H1 (cell line): ENCODE data around the gene GRIP2. TPM values are rescaled to one million over a fixed set of nuclear protein-coding genes. Genes with fewer than 3 reads are reported as not detected.

ENCODE experiments used
- ASH2L ChIP-seq: fragments of 200-600, 300-600 bp; sonication (generic); IDR thresholded peaks from one replicate; pipeline ENCODE4 v1.7.1; 2017; ENCODE audit warnings: low read length
- CBX8 ChIP-seq: fragments of 300-800, 300-1000 bp; sonication (generic); IDR thresholded peaks from 2 replicates; pipeline ENCODE4 v1.7.1; 2016; ENCODE audit warnings: low read depth, low read length, borderline replicate concordance
- FOSL1 ChIP-seq: IDR thresholded peaks from 2 replicates; pipeline ENCODE4 v1.6.1; 2011; ENCODE audit warnings: mild to moderate bottlenecking, low read depth, low read length, moderate library complexity; ENCODE audit not compliant: insufficient read depth
- HDAC6 ChIP-seq: IDR thresholded peaks from one replicate; pipeline ENCODE4 v1.7.1; 2012; ENCODE audit warnings: low read depth, mild to moderate bottlenecking, inconsistent platforms, low read length, moderate library complexity
- POLR2A ChIP-seq, 2 experiments: IDR thresholded peaks; 1 replicate in 1 of 2; 2 replicates in 1 of 2; pipeline ENCODE4 v1.6.1; 2011; ENCODE audit warnings: low read depth in 2 of 2, low read length in 2 of 2, mild to moderate bottlenecking in 2 of 2; ENCODE audit errors: control extremely low read depth in 1 of 2
- POU5F1 ChIP-seq: IDR thresholded peaks from 2 replicates; pipeline ENCODE4 v1.6.1; 2011; ENCODE audit warnings: low read depth, mild to moderate bottlenecking, low read length, moderate library complexity
- RNF2 ChIP-seq: fragments of 200-900, 300-1000 bp; sonication (generic); IDR thresholded peaks from 2 replicates; pipeline ENCODE4 v1.7.1; 2016; ENCODE audit warnings: borderline replicate concordance, low read depth, mild to moderate bottlenecking, antibody characterized with exemption, low read length; ENCODE audit not compliant: poor library complexity, severe bottlenecking; ENCODE audit errors: missing control alignments
- polyA plus RNA-seq, 7 experiments: library from polyadenylated mRNA; depleted of rRNA in 3 of 7; stranded (reverse) in 5 of 7; unstranded in 2 of 7; fragments of >200 nt in 5 of 7; fragments of 200-250 nt in 2 of 7; gene quantifications; 1 replicate in 5 of 7; 2 replicates in 1 of 7; 4 replicates in 1 of 7; pipeline versions ENCODE4 v1.2.1 to v1.2.3, GENCODE V29; 2011 to 2013; ENCODE audit warnings: missing spikeins in 2 of 7, mixed read lengths in 2 of 7
- total RNA-seq: library from RNA; stranded (reverse); fragmentation: NEBNext Ultra II Directional; extraction: Animal tissue kit (Norgen Biotek cat#: 25700); gene quantifications from 2 replicates; pipeline ENCODE4 v1.2.1, GENCODE V29; 2021
- TF ChIP-seq, protein P1 (sequence below): fragments of 300-600 bp; sonication (generic); IDR thresholded peaks from 2 replicates; pipeline ENCODE4 v1.7.1; 2012; ENCODE audit warnings: low read length, moderate library complexity, mild to moderate bottlenecking, inconsistent platforms; ENCODE audit not compliant: insufficient replicate concordance
- TF ChIP-seq, protein P2 (sequence below): IDR thresholded peaks from 2 replicates; pipeline ENCODE4 v1.6.1; 2011; ENCODE audit warnings: low read length, improper control_type of control experiment

Gene GRIP2
- total and polyA plus RNA-seq, 2 of the 8 experiments (the other 6 are each of a cell fraction or from before 2014, with no cell fraction given): 2.5 to 6.4 TPM

DNA sequence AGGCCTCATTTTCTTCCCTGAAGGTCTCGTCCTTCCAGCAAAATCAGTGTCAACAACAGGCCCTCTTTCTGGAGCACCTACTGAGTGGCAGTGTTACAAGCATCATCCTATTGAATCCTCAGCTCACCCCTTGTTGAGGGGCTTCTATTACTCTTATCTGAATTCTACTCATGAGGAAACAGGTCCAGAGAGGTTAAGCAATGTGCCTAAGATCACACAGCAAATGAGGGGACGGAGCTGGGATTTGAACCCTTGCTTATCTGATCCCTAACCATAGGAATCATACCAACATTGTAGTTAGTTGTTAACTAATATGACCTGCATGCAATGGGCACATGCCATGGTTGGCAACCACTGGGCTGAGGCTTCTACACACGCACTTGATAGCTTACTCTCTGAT, 74.7 kb downstream of the GRIP2 start (continued):
- TF ChIP-seq, protein P1, sequence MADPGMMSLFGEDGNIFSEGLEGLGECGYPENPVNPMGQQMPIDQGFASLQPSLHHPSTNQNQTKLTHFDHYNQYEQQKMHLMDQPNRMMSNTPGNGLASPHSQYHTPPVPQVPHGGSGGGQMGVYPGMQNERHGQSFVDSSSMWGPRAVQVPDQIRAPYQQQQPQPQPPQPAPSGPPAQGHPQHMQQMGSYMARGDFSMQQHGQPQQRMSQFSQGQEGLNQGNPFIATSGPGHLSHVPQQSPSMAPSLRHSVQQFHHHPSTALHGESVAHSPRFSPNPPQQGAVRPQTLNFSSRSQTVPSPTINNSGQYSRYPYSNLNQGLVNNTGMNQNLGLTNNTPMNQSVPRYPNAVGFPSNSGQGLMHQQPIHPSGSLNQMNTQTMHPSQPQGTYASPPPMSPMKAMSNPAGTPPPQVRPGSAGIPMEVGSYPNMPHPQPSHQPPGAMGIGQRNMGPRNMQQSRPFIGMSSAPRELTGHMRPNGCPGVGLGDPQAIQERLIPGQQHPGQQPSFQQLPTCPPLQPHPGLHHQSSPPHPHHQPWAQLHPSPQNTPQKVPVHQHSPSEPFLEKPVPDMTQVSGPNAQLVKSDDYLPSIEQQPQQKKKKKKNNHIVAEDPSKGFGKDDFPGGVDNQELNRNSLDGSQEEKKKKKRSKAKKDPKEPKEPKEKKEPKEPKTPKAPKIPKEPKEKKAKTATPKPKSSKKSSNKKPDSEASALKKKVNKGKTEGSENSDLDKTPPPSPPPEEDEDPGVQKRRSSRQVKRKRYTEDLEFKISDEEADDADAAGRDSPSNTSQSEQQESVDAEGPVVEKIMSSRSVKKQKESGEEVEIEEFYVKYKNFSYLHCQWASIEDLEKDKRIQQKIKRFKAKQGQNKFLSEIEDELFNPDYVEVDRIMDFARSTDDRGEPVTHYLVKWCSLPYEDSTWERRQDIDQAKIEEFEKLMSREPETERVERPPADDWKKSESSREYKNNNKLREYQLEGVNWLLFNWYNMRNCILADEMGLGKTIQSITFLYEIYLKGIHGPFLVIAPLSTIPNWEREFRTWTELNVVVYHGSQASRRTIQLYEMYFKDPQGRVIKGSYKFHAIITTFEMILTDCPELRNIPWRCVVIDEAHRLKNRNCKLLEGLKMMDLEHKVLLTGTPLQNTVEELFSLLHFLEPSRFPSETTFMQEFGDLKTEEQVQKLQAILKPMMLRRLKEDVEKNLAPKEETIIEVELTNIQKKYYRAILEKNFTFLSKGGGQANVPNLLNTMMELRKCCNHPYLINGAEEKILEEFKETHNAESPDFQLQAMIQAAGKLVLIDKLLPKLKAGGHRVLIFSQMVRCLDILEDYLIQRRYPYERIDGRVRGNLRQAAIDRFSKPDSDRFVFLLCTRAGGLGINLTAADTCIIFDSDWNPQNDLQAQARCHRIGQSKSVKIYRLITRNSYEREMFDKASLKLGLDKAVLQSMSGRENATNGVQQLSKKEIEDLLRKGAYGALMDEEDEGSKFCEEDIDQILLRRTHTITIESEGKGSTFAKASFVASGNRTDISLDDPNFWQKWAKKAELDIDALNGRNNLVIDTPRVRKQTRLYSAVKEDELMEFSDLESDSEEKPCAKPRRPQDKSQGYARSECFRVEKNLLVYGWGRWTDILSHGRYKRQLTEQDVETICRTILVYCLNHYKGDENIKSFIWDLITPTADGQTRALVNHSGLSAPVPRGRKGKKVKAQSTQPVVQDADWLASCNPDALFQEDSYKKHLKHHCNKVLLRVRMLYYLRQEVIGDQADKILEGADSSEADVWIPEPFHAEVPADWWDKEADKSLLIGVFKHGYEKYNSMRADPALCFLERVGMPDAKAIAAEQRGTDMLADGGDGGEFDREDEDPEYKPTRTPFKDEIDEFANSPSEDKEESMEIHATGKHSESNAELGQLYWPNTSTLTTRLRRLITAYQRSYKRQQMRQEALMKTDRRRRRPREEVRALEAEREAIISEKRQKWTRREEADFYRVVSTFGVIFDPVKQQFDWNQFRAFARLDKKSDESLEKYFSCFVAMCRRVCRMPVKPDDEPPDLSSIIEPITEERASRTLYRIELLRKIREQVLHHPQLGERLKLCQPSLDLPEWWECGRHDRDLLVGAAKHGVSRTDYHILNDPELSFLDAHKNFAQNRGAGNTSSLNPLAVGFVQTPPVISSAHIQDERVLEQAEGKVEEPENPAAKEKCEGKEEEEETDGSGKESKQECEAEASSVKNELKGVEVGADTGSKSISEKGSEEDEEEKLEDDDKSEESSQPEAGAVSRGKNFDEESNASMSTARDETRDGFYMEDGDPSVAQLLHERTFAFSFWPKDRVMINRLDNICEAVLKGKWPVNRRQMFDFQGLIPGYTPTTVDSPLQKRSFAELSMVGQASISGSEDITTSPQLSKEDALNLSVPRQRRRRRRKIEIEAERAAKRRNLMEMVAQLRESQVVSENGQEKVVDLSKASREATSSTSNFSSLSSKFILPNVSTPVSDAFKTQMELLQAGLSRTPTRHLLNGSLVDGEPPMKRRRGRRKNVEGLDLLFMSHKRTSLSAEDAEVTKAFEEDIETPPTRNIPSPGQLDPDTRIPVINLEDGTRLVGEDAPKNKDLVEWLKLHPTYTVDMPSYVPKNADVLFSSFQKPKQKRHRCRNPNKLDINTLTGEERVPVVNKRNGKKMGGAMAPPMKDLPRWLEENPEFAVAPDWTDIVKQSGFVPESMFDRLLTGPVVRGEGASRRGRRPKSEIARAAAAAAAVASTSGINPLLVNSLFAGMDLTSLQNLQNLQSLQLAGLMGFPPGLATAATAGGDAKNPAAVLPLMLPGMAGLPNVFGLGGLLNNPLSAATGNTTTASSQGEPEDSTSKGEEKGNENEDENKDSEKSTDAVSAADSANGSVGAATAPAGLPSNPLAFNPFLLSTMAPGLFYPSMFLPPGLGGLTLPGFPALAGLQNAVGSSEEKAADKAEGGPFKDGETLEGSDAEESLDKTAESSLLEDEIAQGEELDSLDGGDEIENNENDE: no peak
- TF ChIP-seq POLR2A (IDR thresholded peaks at IDR 0.05; ENCODE audit: control extremely low read depth in 1 of 2, low read depth in 2 of 2, low read length in 2 of 2) (no peak), POU5F1 (no peak), RNF2 (no peak), HDAC6 (no peak), ASH2L (no peak), CBX8 (no peak), FOSL1 (no peak)
- TF ChIP-seq, protein P2, sequence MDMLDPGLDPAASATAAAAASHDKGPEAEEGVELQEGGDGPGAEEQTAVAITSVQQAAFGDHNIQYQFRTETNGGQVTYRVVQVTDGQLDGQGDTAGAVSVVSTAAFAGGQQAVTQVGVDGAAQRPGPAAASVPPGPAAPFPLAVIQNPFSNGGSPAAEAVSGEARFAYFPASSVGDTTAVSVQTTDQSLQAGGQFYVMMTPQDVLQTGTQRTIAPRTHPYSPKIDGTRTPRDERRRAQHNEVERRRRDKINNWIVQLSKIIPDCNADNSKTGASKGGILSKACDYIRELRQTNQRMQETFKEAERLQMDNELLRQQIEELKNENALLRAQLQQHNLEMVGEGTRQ: no peak
